Left ventricle myocardium inferior (tissue), 1 donor: ENCODE measurements around the gene WDR77. TPM values are rescaled to one million over a fixed set of nuclear protein-coding genes. Genes with fewer than 3 reads are reported as not detected.

ENCODE experiments used
- DNase-seq: peaks from one replicate; pipeline ENCODE4 v3.0.0-alpha.2; 2020
- H3K27ac ChIP-seq: fragments of 200-600 bp; replicated peaks from 2 replicates; pipeline ENCODE4 v1.8.0; 2021
- H3K27me3 ChIP-seq: fragments of 200-600 bp; 2 replicates; pipeline ENCODE4 v1.8.0; 2021; ENCODE audit warnings: low read depth
- H3K36me3 ChIP-seq: fragments of 200-600 bp; 2 replicates; pipeline ENCODE4 v1.8.0; 2021
- H3K4me1 ChIP-seq: fragments of 200-600 bp; 2 replicates; pipeline ENCODE4 v1.8.0; 2021
- H3K4me3 ChIP-seq: fragments of 200-600 bp; 2 replicates; pipeline ENCODE4 v1.8.0; 2021; ENCODE audit warnings: mild to moderate bottlenecking, moderate library complexity
- H3K9me3 ChIP-seq: fragments of 200-600 bp; replicated peaks from 2 replicates; pipeline ENCODE4 v1.8.0; 2021
- intact Hi-C: fragments of 100-400 bp; cut with micrococcal nuclease; formaldehyde crosslinking; loops from one replicate; pipeline ENCODE4 v1.11.0; 2022
- total RNA-seq: library from RNA; stranded (reverse); fragmentation: NEBNext Ultra II Directional; extraction: Animal tissue kit (Norgen Biotek cat#: 25700); gene quantifications from one replicate; pipeline ENCODE4 v1.2.1, GENCODE V29; 2021
- TF ChIP-seq, protein P1 (sequence below): fragments of 200-600 bp; IDR thresholded peaks from 2 replicates; pipeline ENCODE4 v1.8.0; 2021; ENCODE audit warnings: antibody characterized with exemption, mild to moderate bottlenecking, borderline replicate concordance
- donor health status: DM: no; HTN: yes; CAD: no; lungs with severe emphysema.

The WDR77 gene
- total RNA-seq, 1 donor from 2014 or later = 30.7 TPM

- TF ChIP-seq, protein P1, sequence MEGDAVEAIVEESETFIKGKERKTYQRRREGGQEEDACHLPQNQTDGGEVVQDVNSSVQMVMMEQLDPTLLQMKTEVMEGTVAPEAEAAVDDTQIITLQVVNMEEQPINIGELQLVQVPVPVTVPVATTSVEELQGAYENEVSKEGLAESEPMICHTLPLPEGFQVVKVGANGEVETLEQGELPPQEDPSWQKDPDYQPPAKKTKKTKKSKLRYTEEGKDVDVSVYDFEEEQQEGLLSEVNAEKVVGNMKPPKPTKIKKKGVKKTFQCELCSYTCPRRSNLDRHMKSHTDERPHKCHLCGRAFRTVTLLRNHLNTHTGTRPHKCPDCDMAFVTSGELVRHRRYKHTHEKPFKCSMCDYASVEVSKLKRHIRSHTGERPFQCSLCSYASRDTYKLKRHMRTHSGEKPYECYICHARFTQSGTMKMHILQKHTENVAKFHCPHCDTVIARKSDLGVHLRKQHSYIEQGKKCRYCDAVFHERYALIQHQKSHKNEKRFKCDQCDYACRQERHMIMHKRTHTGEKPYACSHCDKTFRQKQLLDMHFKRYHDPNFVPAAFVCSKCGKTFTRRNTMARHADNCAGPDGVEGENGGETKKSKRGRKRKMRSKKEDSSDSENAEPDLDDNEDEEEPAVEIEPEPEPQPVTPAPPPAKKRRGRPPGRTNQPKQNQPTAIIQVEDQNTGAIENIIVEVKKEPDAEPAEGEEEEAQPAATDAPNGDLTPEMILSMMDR = no peak
- H3K36me3 ChIP-seq = peaks cover 89% of the 10 kb centered on the region
- intact Hi-C loops = no loop called here
- no peak for DNase-seq
- no peak overlapping the region for H3K4me3 ChIP-seq
- H3K9me3 ChIP-seq = no peaks in the 10 kb centered on the region
- no peaks in the 10 kb centered on the region for H3K27me3 ChIP-seq
- H3K27ac ChIP-seq = no peak overlapping the region
- H3K4me1 ChIP-seq = peaks cover 39% of the 10 kb centered on the region
Measured at GRCh38 chr1:111466480-111466879, 17.4 kb upstream of the WDR77 start.

DNA sequence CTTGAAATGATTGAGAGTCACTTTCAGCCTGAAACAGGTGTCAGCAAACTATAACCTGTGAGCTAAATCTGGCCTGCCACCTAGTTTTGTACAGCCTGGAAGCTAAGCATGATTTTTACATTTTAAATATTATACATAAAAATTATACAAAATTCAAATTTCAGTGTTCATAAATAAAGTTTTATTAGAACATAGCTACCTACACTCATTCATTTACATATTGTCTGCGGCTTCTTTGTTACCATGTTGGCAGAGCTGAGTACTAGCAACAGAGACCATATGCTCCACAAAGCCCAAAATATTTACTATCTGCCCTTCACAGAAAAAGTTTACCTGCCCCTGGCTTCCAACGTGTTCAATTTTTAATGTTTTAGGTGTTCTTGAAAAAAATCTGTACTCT, 16.7 kb upstream of the WDR77 start:
- DNase-seq = no peak
- no peaks in the 10 kb centered on the region for H3K9me3 ChIP-seq
- peaks cover 89% of the 10 kb centered on the region for H3K36me3 ChIP-seq
- H3K4me1 ChIP-seq = peaks cover 45% of the 10 kb centered on the region
- intact Hi-C loops = no loop called here
- no peak overlapping the region for H3K4me3 ChIP-seq
- TF ChIP-seq, protein P1 = no peak
- no peak overlapping the region for H3K27ac ChIP-seq
- no peaks in the 10 kb centered on the region for H3K27me3 ChIP-seq

DNA sequence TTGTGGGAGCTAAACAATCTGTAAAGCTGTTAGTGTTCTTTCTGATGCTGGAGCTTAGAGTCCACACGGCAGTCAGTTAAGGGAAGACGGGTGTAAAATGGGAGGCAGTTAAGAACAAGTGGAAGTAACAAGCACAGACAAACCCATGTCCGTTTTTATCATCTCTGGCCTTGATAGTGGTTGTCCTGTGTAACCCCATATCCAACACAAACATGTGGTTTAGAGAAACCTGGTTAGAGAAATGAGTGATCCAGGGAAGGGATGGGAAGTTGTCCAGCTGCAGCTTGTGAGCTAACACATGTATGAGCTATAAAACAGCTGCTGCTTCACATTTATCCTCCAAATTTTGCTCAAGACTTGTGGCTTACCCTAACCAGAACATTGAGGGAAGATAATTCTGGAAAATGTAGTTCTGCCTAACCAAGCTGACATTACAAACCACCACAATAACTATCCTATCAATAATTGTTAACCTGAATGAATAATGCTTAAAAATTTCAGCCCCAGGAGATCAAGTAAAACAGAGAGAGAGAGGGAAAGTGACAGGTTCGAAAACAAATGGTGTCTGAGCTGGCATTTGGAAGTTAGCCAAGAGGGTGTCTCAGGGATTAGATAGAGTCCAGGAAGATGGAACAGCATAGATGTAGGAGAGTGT, 14.1 kb upstream of the WDR77 start:
- TF ChIP-seq, protein P1 = no peak
- H3K27me3 ChIP-seq = no peaks in the 10 kb centered on the region
- no peak overlapping the region for H3K4me3 ChIP-seq
- intact Hi-C loops = no loop called here
- peaks cover 57% of the 10 kb centered on the region for H3K4me1 ChIP-seq
- H3K36me3 ChIP-seq = peaks cover 90% of the 10 kb centered on the region
- no peak for DNase-seq
- H3K9me3 ChIP-seq = no peaks in the 10 kb centered on the region
- H3K27ac ChIP-seq = peak overlapping the region; percentile 9

DNA sequence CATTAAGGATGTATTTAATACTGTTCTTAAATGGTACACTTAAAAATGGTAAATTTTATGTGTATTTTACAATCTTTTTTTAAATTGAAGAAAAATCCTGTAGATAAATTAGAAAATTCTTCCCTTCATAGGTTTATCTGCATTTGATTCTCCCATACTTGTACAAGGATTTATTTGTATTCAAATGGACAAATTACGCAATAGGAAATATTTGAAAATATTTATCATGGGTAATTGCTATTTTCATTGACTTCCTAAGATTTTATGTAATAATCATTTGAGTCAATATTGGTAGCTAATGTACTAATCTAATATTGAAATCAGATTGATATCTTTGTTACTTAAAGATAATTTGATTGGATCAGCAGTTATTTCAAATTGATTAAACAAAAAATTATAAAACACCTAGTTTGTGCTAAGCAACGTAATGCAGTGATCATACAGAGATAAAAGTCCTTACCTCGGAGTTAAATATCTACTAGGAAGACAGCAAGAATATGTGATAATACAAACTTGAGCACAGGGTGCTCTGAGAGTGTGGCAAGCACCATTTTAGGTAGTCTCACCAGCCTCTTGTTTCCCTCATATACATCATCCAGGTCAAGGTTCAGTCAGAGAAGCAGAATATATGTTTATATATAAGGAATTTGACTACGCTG, 13.4 kb upstream of the WDR77 start:
- intact Hi-C loops = no loop called here
- Histone ChIP-seq H3K4me3 (no peak overlapping the region), H3K27ac (peak overlapping the region; percentile 9), H3K4me1 (peaks cover 57% of the 10 kb centered on the region), H3K27me3 (no peaks in the 10 kb centered on the region), H3K9me3 (no peaks in the 10 kb centered on the region), H3K36me3 (peaks cover 90% of the 10 kb centered on the region)
- TF ChIP-seq, protein P1 = no peak
- no peak for DNase-seq

DNA sequence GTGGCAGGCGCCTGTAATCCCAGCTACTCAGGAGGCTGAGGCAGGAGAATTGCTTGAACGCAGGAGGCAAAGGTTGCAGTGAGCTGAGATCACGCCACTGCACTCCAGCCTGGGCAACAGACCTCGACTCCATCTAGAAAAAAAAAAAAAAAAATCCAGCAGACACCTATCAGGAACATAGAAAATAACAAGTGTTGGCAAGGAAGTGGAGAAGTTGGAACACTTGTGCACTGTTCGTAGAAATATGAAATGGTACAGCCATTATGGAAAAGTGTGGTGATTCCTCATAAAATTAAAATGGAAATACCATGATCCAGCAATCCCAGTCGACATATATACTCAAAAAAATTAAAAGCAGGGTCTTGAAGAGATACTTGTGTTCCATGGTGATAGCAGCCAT, 12.7 kb upstream of the WDR77 start:
- no peak for DNase-seq
- peaks cover 52% of the 10 kb centered on the region for H3K4me1 ChIP-seq
- H3K36me3 ChIP-seq = peaks cover 90% of the 10 kb centered on the region
- TF ChIP-seq, protein P1 = no peak
- H3K27ac ChIP-seq = no peak overlapping the region
- intact Hi-C loops = no loop called here
- no peak overlapping the region for H3K4me3 ChIP-seq
- H3K27me3 ChIP-seq = no peaks in the 10 kb centered on the region
- no peaks in the 10 kb centered on the region for H3K9me3 ChIP-seq
